HCT116 (cell line): ENCODE results near the gene KIAA0319L. TPM values are rescaled to one million over a fixed set of nuclear protein-coding genes. Genes with fewer than 3 reads are reported as not detected.

ENCODE experiments used
- ATAC-seq: fragments of 200-7000 bp; cut with Tn5 transposase; 2 replicates; pipeline ENCODE4 v1.9.1; 2020; ENCODE audit warnings: mild to moderate bottlenecking, moderate library complexity
- BruUV-seq: library from RNA; stranded (reverse); fragments of 400-500 nt; replicated peaks from 2 replicates; lab custom pipeline; 2021; lab: Mats Ljungman, UMichigan
- CTCF ChIA-PET: fragments of 300-600 bp; sonication (Branson Sonifier 250); formaldehyde crosslinking; loops from one replicate; lab custom pipeline; 2021; ENCODE audit warnings: antibody characterized with exemption; lab: Charles Lee
- POLR2A ChIA-PET: fragments of 300-600, 350-600 bp; sonication (Branson Sonifier 250); formaldehyde crosslinking; loops from one replicate; lab custom pipeline; 2021; ENCODE audit warnings: antibody characterized with exemption; lab: Charles Lee
- RAD21 ChIA-PET, 2 experiments: fragments of 300-600 bp; sonication (Branson Sonifier 250); formaldehyde crosslinking; loops; one replicate each; lab custom pipeline; 2023; ENCODE audit warnings: low total read pairs in 2 of 2; ENCODE audit not compliant: uncharacterized antibody in 2 of 2, unreplicated experiment in 2 of 2, low non-redundant PET in 1 of 2; lab: Charles Lee
- DNase-seq: peaks from one replicate; pipeline ENCODE4 v3.0.0-alpha.2; 2010; ENCODE audit warnings: low read depth, low spot score
- H2AFZ ChIP-seq: fragments of 200-600 bp; shearing (Covaris generic), sonication (generic); 2 replicates; pipeline ENCODE4 v1.6.1; 2017; ENCODE audit warnings: low read depth, mixed run types, mixed read lengths, antibody characterized with exemption, low read length; ENCODE audit not compliant: poor library complexity, severe bottlenecking
- H3K27ac ChIP-seq: 2 replicates; pipeline ENCODE4 v1.5.1; 2012; ENCODE audit warnings: low read depth, low read length
- H3K27me3 ChIP-seq: fragments of 200-600 bp; sonication (generic); 2 replicates; pipeline ENCODE4 v1.6.1; 2016; ENCODE audit warnings: mixed run types, low read length, mixed read lengths; ENCODE audit not compliant: insufficient read depth
- H3K36me3 ChIP-seq, 2 experiments: fragments of 200-500 bp in 1 of 2; fragments of 200-600 bp in 1 of 2; sonication (Bioruptor generic) in 1 of 2; sonication (generic) in 1 of 2; 2 replicates each; pipeline versions ENCODE4 v1.5.1 to v1.6.1; 2014 to 2016; ENCODE audit warnings: low read length in 2 of 2, inconsistent platforms in 1 of 2, mixed read lengths in 1 of 2, mixed run types in 1 of 2; ENCODE audit not compliant: insufficient read depth in 2 of 2, control insufficient read depth in 1 of 2
- H3K4me1 ChIP-seq, 2 experiments: fragments of 200-600 bp in 1 of 2; sonication (generic) in 1 of 2; 2 replicates each; pipeline versions ENCODE4 v1.5.1 to v1.6.1; 2012 to 2017; ENCODE audit warnings: low read length in 2 of 2, inconsistent platforms in 1 of 2, mild to moderate bottlenecking in 1 of 2, mixed read lengths in 1 of 2, mixed run types in 1 of 2, moderate library complexity in 1 of 2; ENCODE audit not compliant: insufficient read depth in 2 of 2, control insufficient read depth in 1 of 2
- H3K4me2 ChIP-seq: fragments of 200-600 bp; sonication (generic); 2 replicates; pipeline ENCODE4 v1.6.1; 2017; ENCODE audit warnings: mixed run types, low read length, mixed read lengths
- H3K4me3 ChIP-seq, 2 experiments: fragments of 200-600 bp in 1 of 2; sonication (generic) in 1 of 2; replicated peaks in 1 of 2; 2 replicates each; pipeline ENCODE4 v1.5.1; 2011 to 2016; ENCODE audit warnings: low read length in 2 of 2, control low read depth in 1 of 2, low read depth in 1 of 2, mild to moderate bottlenecking in 1 of 2, mixed read lengths in 1 of 2, mixed run types in 1 of 2
- H3K79me2 ChIP-seq: fragments of 200-600 bp; sonication (generic); 2 replicates; pipeline ENCODE4 v1.6.1; 2017; ENCODE audit warnings: mild to moderate bottlenecking, mixed run types, low read length, moderate library complexity, mixed read lengths; ENCODE audit not compliant: insufficient read depth
- H3K9ac ChIP-seq: fragments of 200-600 bp; sonication (generic); 2 replicates; pipeline ENCODE4 v1.6.1; 2016; ENCODE audit warnings: low read length, mixed read lengths
- H3K9me2 ChIP-seq: fragments of 200-600 bp; sonication (generic), shearing (Covaris generic); 2 replicates; pipeline ENCODE4 v1.6.1; 2017; ENCODE audit warnings: mixed run types, mild to moderate bottlenecking, moderate library complexity; ENCODE audit not compliant: insufficient read depth
- H3K9me3 ChIP-seq, 2 experiments: fragments of 200-500 bp in 1 of 2; fragments of 200-600 bp in 1 of 2; sonication (Bioruptor generic) in 1 of 2; sonication (generic) in 1 of 2; 2 replicates each; pipeline ENCODE4 v1.6.1; 2014 to 2017; ENCODE audit warnings: low read length in 2 of 2, mixed read lengths in 2 of 2, inconsistent platforms in 1 of 2, low read depth in 1 of 2, mild to moderate bottlenecking in 1 of 2, mixed run types in 1 of 2, moderate library complexity in 1 of 2; ENCODE audit not compliant: control insufficient read depth in 1 of 2, insufficient read depth in 1 of 2
- H4K20me1 ChIP-seq: fragments of 200-600 bp; sonication (generic), shearing (Covaris generic); 2 replicates; pipeline ENCODE4 v1.6.1; 2017; ENCODE audit warnings: mixed run types, mild to moderate bottlenecking, moderate library complexity; ENCODE audit not compliant: insufficient read depth
- CBX3 ChIP-seq: IDR thresholded peaks from 2 replicates; pipeline ENCODE4 v1.6.1; 2012; ENCODE audit warnings: low read depth
- JUND ChIP-seq: IDR thresholded peaks from 2 replicates; pipeline ENCODE4 v1.6.1; 2012
- MAX ChIP-seq: IDR thresholded peaks from 2 replicates; pipeline ENCODE4 v1.6.1; 2012
- REST ChIP-seq: IDR thresholded peaks from 2 replicates; pipeline ENCODE4 v1.6.1; 2012; ENCODE audit warnings: low read depth
- SIN3A ChIP-seq: IDR thresholded peaks from 2 replicates; pipeline ENCODE4 v1.6.1; 2012; ENCODE audit warnings: low read depth
- TCF7L2 ChIP-seq: IDR thresholded peaks from 2 replicates; pipeline ENCODE4 v1.7.0; 2011; ENCODE audit warnings: borderline replicate concordance, inconsistent platforms; ENCODE audit not compliant: insufficient read depth, insufficient read length; ENCODE audit errors: extremely low read depth
- ZBTB33 ChIP-seq: IDR thresholded peaks from 2 replicates; pipeline ENCODE4 v1.6.1; 2011; ENCODE audit warnings: mild to moderate bottlenecking, low read length, moderate library complexity; ENCODE audit not compliant: insufficient replicate concordance; ENCODE audit errors: extremely low read depth
- intact Hi-C: fragments of 100-400 bp; cut with micrococcal nuclease; formaldehyde crosslinking; loops from 2 replicates; pipeline ENCODE4 v1.10.0; 2022
- total RNA-seq: library from RNA; stranded (reverse); gene quantifications from one replicate; pipeline ENCODE4 v1.2.1, GENCODE V29; 2021; ENCODE audit not compliant: unreplicated experiment

Gene KIAA0319L
- total RNA-seq, 1 experiment from 2014 or later, result 35.6 TPM

- Histone ChIP-seq H3K4me3 (no peak overlapping the region), H2AFZ (no peak overlapping the region), H3K36me3 (peaks cover 2 to 5% of the 10 kb centered on the region in 2 experiments; a peak in 2 of 4 replicates), H3K4me1 (peaks cover 8 to 11% of the 10 kb centered on the region in 2 experiments), H3K9ac (no peak overlapping the region), H3K9me2 (no peaks in the 10 kb centered on the region), H3K27me3 (no peaks in the 10 kb centered on the region), H3K4me2 (no peak overlapping the region), H4K20me1 (no peaks in the 10 kb centered on the region; the same call in 1 of the 2 replicates), H3K79me2 (no peaks in the 10 kb centered on the region), H3K27ac (no peak overlapping the region), H3K9me3 (no peaks in the 10 kb centered on the region)
- DNase-seq, result no peak
- intact Hi-C loops, result no loop called here
- ChIA-PET RAD21 (no interaction called here), CTCF (no interaction called here), POLR2A (no interaction called here)
- no TSS peak for BruUV-seq
- no peak for ATAC-seq
- TF ChIP-seq TCF7L2 (no peak), MAX (no peak), JUND (no peak), REST (no peak), SIN3A (no peak), CBX3 (no peak), ZBTB33 (no peak)
Observed at GRCh38 chr1:35463232-35463631, 94.0 kb downstream of the KIAA0319L start.
